ENCODE measurements around the gene EIF5AL1. TPM values are rescaled to one million over a fixed set of nuclear protein-coding genes. Genes with fewer than 3 reads are reported as not detected.
"Not testable (repeated sequence)": the region's sequence is repeated elsewhere in the genome, so short reads cannot be mapped to it uniquely, and the experiment has no call there.

EIF5AL1 gene
- total and polyA plus RNA-seq, 2 of the 8 experiments (the other 6 are each of a cell fraction or from before 2014, with no cell fraction given): 1.7 to 2.2 TPM

- H3K4me2 ChIP-seq (ENCODE audit: insufficient read depth in 1 of 2, low read depth in 2 of 2, low read length in 2 of 2); H3K36me3 ChIP-seq (ENCODE audit: control insufficient read depth in 2 of 4, insufficient read depth in 4 of 4, low read length in 3 of 4); POLR2A ChIA-PET (ENCODE audit: partially characterized antibody); H2BK5ac ChIP-seq (ENCODE audit: low read depth, low read length); H3K4ac ChIP-seq (replicated peaks; ENCODE audit: insufficient read length, low read depth, low read length); H3K23me2 ChIP-seq (ENCODE audit: low read depth, low read length); H4K91ac ChIP-seq (replicated peaks; ENCODE audit: insufficient read length, low read length); H4K20me1 ChIP-seq (replicated peaks in 1 of 2; ENCODE audit: control insufficient read depth in 1 of 2, insufficient read depth in 2 of 2, low read length in 2 of 2); H3K4me3 ChIP-seq (ENCODE audit: extremely low read depth in 1 of 4, insufficient read depth in 2 of 4, low read depth in 3 of 4, low read length in 4 of 4); H4K8ac ChIP-seq (ENCODE audit: extremely low read depth, insufficient read depth, low read length); H3K9ac ChIP-seq (replicated peaks in 1 of 4; ENCODE audit: extremely low read depth in 1 of 4, low read depth in 3 of 4, low read length in 3 of 4); H3K18ac ChIP-seq (ENCODE audit: extremely low read depth, low read length); H3K27ac ChIP-seq (ENCODE audit: low read depth, low read length); H2AFZ ChIP-seq (ENCODE audit: low read length); H2BK12ac ChIP-seq (ENCODE audit: low read depth, low read length); H3K9me3 ChIP-seq (ENCODE audit: insufficient read depth in 2 of 2, low read depth in 1 of 2, low read length in 1 of 2); H3K79me2 ChIP-seq (ENCODE audit: control insufficient read depth in 1 of 2, insufficient read depth in 2 of 2, low read length in 2 of 2); DNase-seq (ENCODE audit: low read depth in 1 of 2, low spot score in 2 of 2); H3K27me3 ChIP-seq (replicated peaks in 1 of 4; ENCODE audit: control insufficient read depth in 3 of 4, extremely low read depth in 1 of 4, insufficient read depth in 3 of 4, low read length in 3 of 4); H3K14ac ChIP-seq (ENCODE audit: insufficient read length); FAIRE-seq; CTCF ChIA-PET (ENCODE audit: partially characterized antibody); H2AK5ac ChIP-seq (ENCODE audit: low read depth, low read length); H3K4me1 ChIP-seq (replicated peaks in 1 of 4; ENCODE audit: control insufficient read depth in 3 of 4, insufficient read depth in 4 of 4, low read length in 3 of 4); H3K56ac ChIP-seq (replicated peaks; ENCODE audit: insufficient read length, low read depth, low read length); H3K23ac ChIP-seq (ENCODE audit: insufficient read length); H2BK120ac ChIP-seq (replicated peaks; ENCODE audit: low read depth, low read length); H4K5ac ChIP-seq (ENCODE audit: insufficient read length, low read depth, low read length); H2BK15ac ChIP-seq (ENCODE audit: low read length); H3K79me1 ChIP-seq (ENCODE audit: low read depth, low read length); H2BK20ac ChIP-seq (ENCODE audit: low read length): not testable (repeated sequence)
- WGBS, 2 experiments (ENCODE audit: extremely low coverage in 1 of 2, insufficient coverage in 1 of 2, insufficient read length in 1 of 2, insufficient replicate concordance in 2 of 2, low coverage in 1 of 2, low lambda C conversion rate in 2 of 2, missing lambda C conversion rate in 1 of 2): 90% methylated on average over 2 of the region's 4 CpGs; no CpG with 5 or more reads in 1 of the 2 experiments
These were observed 10.1 kb downstream of the EIF5AL1 start for GRCh38 chr10:79522464-79522863.
